ENCODE measurements around the gene ACTA2.

DNA sequence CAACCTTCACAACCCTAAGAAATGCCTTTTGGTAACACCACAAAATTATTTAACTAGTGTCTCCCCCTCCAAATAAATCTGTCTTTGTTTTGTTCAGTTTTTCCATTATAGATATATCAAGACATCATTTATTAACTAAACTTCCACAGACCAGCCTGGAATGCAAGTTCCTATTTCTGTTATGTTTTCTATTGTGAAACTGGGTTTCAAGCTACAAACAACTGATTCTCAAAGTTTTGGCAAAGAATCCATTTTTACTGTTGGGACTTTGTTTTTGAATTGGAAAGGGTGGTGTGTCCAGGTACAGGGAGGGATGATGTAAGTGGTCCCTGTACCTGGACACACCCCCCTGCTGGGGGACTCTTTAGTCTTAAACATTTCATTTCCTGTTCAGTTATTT is 36.3 kb downstream of the ACTA2 start:
- no peak for TF ChIP-seq EZH2 (IDR thresholded peaks at IDR 0.05; ENCODE audit: borderline replicate concordance, insufficient read depth, low read depth, low read length, poor library complexity, severe bottlenecking)
- no peak for TF ChIP-seq CTCF (IDR thresholded peaks at IDR 0.05)
